ENCODE measurements around the gene TMEM221.

- TF ChIP-seq, protein P1, sequence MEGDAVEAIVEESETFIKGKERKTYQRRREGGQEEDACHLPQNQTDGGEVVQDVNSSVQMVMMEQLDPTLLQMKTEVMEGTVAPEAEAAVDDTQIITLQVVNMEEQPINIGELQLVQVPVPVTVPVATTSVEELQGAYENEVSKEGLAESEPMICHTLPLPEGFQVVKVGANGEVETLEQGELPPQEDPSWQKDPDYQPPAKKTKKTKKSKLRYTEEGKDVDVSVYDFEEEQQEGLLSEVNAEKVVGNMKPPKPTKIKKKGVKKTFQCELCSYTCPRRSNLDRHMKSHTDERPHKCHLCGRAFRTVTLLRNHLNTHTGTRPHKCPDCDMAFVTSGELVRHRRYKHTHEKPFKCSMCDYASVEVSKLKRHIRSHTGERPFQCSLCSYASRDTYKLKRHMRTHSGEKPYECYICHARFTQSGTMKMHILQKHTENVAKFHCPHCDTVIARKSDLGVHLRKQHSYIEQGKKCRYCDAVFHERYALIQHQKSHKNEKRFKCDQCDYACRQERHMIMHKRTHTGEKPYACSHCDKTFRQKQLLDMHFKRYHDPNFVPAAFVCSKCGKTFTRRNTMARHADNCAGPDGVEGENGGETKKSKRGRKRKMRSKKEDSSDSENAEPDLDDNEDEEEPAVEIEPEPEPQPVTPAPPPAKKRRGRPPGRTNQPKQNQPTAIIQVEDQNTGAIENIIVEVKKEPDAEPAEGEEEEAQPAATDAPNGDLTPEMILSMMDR (IDR thresholded peaks at IDR 0.05): no peak
- TF ChIP-seq SIN3A (IDR thresholded peaks at IDR 0.05; ENCODE audit: borderline replicate concordance, insufficient read depth, low read depth, low read length): no peak
These were observed 54.6 kb downstream of the TMEM221 start, which contains the start of gene CCDC194 for GRCh38 chr19:17393914-17394313.
